Spleen (tissue), 11 donors: ENCODE data around the gene GRIK2. TPM values are rescaled to one million over a fixed set of nuclear protein-coding genes. Genes with fewer than 3 reads are reported as not detected.

Experiments
- DNase-seq: peaks from one replicate; pipeline ENCODE4 v3.0.0-alpha.2; 2020
- H3K27ac ChIP-seq, 8 donors: fragments of 200-600 bp; sonication (generic) in 7 of 8; 1 replicate in 4 of 8; 2 replicates in 4 of 8; pipeline versions ENCODE4 v1.5.0 to v1.8.0; 2016 to 2021; ENCODE audit warnings: inconsistent platforms in 4 of 8, mild to moderate bottlenecking in 4 of 8, moderate library complexity in 1 of 8
- H3K27me3 ChIP-seq, 7 donors: fragments of 200-600 bp; sonication (generic) in 6 of 7; replicated peaks in 1 of 7; 1 replicate in 4 of 7; 2 replicates in 3 of 7; pipeline versions ENCODE4 v1.5.0 to v1.8.0; 2016 to 2021; ENCODE audit warnings: inconsistent platforms in 3 of 7, mild to moderate bottlenecking in 1 of 7
- H3K36me3 ChIP-seq, 6 donors: fragments of 200-600 bp; sonication (generic) in 5 of 6; 1 replicate in 4 of 6; 2 replicates in 2 of 6; pipeline versions ENCODE4 v1.5.0 to v1.8.0; 2016 to 2021; ENCODE audit warnings: inconsistent platforms in 2 of 6
- H3K4me1 ChIP-seq, 6 donors: fragments of 200-600 bp; sonication (generic) in 5 of 6; 1 replicate in 3 of 6; 2 replicates in 3 of 6; pipeline versions ENCODE4 v1.5.0 to v1.8.0; 2016 to 2021; ENCODE audit warnings: inconsistent platforms in 3 of 6
- H3K4me3 ChIP-seq, 8 donors: fragments of 200-600 bp; sonication (generic) in 7 of 8; 1 replicate in 4 of 8; 2 replicates in 4 of 8; pipeline versions ENCODE4 v1.5.0 to v1.8.0; 2016 to 2021; ENCODE audit warnings: inconsistent platforms in 4 of 8, mild to moderate bottlenecking in 4 of 8, moderate library complexity in 2 of 8
- H3K9me3 ChIP-seq, 8 donors: fragments of 200-600 bp; sonication (generic) in 7 of 8; 1 replicate in 4 of 8; 2 replicates in 4 of 8; pipeline versions ENCODE4 v1.5.0 to v1.8.0; 2016 to 2021; ENCODE audit warnings: inconsistent platforms in 4 of 8
- POLR2A ChIP-seq, 3 donors: fragments of 450-650 bp; IDR thresholded peaks; one replicate each; pipeline ENCODE4 v1.5.1; 2017; ENCODE audit warnings: antibody characterized with exemption in 3 of 3, mild to moderate bottlenecking in 1 of 3
- POLR2AphosphoS5 ChIP-seq, 3 donors: sonication (generic); formaldehyde crosslinking; IDR thresholded peaks; one replicate each; pipeline ENCODE4 v1.5.1; 2017; ENCODE audit warnings: antibody characterized with exemption in 3 of 3
- WGBS, 5 donors: extraction: QIAGEN DNeasy Blood & Tissue Kit in 3 of 5; methylation state at CpG; one replicate each; pipeline versions ENCODE4 v1.1.5 to v1.1.7; 2013 to 2018; 5-methylcytosine and 5-hydroxymethylcytosine counted together
- intact Hi-C: fragments of 100-400 bp; cut with DNase I; formaldehyde crosslinking; loops from one replicate; pipeline ENCODE4 v1.15.0; 2023; ENCODE audit warnings: low total_unique reads
- polyA plus RNA-seq, 3 donors: library from polyadenylated mRNA; stranded (reverse); fragments of 200-250 nt; gene quantifications; one replicate each; pipeline ENCODE4 v1.2.1, GENCODE V29; 2013
- total RNA-seq, 7 donors: library from RNA; depleted of rRNA in 3 of 7; stranded (reverse); fragments of >200 nt in 3 of 7; fragmentation: NEBNext Ultra II Directional in 4 of 7; extraction: Animal tissue kit (Norgen Biotek cat#: 25700) in 4 of 7; gene quantifications; one replicate each; pipeline versions ENCODE4 v1.1.0 to v1.2.1, GENCODE V29; 2016 to 2021
- TF ChIP-seq, protein P1 (sequence below), 11 experiments: fragments of 200-600 bp in 7 of 11; fragments of 450-650 bp in 4 of 11; sonication (generic) in 4 of 11; IDR thresholded peaks in 8 of 11; conservative IDR thresholded peaks in 3 of 11; 1 replicate in 7 of 11; 2 replicates in 4 of 11; pipeline versions ENCODE4 v1.4.0 to v1.8.0; 2016 to 2021; ENCODE audit warnings: antibody characterized with exemption in 11 of 11, inconsistent platforms in 4 of 11, mild to moderate bottlenecking in 1 of 11
- donor health status: healthy with polysubstance abuse.
- donor health status: DM: no; HTN: no; CAD: no; lungs with moderate emphysema.
- donor health status: DM: no; HTN: no; CAD: no.
- donor health status: Bipolar disorder and iron deficiency.
- donor health status: healthy.
- donor health status: DM: no; HTN: no; CAD: no.
- donor health status: DM: yes; HTN: yes; CAD: no.

The GRIK2 gene
- total and polyA plus RNA-seq, 10 donors = 0.07 to 2.7 (median 0.89) TPM

DNA sequence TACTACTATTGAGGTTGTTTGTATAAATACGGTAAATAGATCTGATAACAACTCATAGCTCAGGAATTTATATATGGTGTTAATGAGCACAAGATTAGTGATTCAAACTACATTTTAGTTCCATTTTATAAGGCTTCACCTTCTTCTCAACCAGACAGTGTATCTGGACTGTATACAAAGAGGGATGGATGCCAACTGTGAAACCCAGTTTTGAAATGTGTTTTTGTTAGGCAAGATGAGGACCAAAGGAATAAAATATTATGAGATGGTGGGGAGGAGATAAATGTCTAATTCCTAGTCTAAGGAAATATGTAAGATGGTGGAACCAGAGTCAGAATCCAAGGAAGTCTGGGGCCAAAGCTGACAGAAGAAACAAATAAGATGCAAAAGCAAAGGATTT lies 329.0 kb downstream of the GRIK2 start:
- H3K36me3 ChIP-seq = no peaks in the 10 kb centered on the region
- intact Hi-C loops = no loop called here
- no peak overlapping the region for H3K27ac ChIP-seq
- DNase-seq = no peak
- WGBS, 5 donors = 93 to 98% (median 94%) methylated on average over 1 of the region's 1 CpG
- H3K27me3 ChIP-seq = no peaks in the 10 kb centered on the region
- no peaks in the 10 kb centered on the region for H3K9me3 ChIP-seq
- TF ChIP-seq POLR2AphosphoS5 (IDR thresholded peaks at IDR 0.05) (no peak), POLR2A (IDR thresholded peaks at IDR 0.05) (no peak)
- TF ChIP-seq, protein P1, sequence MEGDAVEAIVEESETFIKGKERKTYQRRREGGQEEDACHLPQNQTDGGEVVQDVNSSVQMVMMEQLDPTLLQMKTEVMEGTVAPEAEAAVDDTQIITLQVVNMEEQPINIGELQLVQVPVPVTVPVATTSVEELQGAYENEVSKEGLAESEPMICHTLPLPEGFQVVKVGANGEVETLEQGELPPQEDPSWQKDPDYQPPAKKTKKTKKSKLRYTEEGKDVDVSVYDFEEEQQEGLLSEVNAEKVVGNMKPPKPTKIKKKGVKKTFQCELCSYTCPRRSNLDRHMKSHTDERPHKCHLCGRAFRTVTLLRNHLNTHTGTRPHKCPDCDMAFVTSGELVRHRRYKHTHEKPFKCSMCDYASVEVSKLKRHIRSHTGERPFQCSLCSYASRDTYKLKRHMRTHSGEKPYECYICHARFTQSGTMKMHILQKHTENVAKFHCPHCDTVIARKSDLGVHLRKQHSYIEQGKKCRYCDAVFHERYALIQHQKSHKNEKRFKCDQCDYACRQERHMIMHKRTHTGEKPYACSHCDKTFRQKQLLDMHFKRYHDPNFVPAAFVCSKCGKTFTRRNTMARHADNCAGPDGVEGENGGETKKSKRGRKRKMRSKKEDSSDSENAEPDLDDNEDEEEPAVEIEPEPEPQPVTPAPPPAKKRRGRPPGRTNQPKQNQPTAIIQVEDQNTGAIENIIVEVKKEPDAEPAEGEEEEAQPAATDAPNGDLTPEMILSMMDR (IDR thresholded peaks at IDR 0.05 in 8 of 11, conservative IDR thresholded peaks at IDR 0.05 in 3 of 11) = no peak
- H3K4me3 ChIP-seq = no peak overlapping the region
- H3K4me1 ChIP-seq = no peaks in the 10 kb centered on the region

DNA sequence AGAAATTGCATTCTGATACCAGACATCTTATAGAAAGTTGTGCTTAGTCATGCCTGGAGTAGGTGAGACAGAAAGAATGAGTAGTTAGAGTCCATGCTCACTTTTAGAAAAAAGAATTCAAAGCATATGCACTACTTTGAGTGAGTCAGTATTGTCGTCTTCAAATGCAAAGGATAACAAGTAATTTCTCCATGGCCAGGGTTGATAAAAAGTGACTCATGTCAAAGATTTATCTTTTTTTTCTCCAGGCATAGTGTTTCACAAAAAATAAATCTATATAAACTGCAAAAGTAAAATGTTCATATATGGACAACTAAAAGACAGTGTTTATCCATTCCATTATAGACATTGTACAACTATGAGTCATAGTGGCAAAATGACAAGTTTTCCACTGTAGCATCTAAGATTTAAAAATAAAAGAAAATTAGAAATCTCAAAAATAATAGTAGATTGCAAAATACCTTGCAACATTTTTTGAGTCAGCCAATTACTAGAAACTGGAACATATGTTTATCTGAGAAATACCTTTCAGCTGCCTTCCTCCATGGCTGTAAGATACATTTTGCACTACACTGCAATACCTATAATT lies 329.6 kb downstream of the GRIK2 start:
- Histone ChIP-seq H3K4me3 (no peak overlapping the region), H3K4me1 (no peaks in the 10 kb centered on the region), H3K36me3 (no peaks in the 10 kb centered on the region), H3K27ac (no peak overlapping the region), H3K27me3 (no peaks in the 10 kb centered on the region), H3K9me3 (no peaks in the 10 kb centered on the region)
- WGBS, 5 donors = 67 to 97% (median 80%) methylated on average over 1 of the region's 1 CpG
- intact Hi-C loops = no loop called here
- TF ChIP-seq POLR2AphosphoS5 (IDR thresholded peaks at IDR 0.05) = no peak
- TF ChIP-seq, protein P1 (IDR thresholded peaks at IDR 0.05 in 8 of 11, conservative IDR thresholded peaks at IDR 0.05 in 3 of 11) = no peak
- no peak for TF ChIP-seq POLR2A (IDR thresholded peaks at IDR 0.05)
- DNase-seq = no peak

DNA sequence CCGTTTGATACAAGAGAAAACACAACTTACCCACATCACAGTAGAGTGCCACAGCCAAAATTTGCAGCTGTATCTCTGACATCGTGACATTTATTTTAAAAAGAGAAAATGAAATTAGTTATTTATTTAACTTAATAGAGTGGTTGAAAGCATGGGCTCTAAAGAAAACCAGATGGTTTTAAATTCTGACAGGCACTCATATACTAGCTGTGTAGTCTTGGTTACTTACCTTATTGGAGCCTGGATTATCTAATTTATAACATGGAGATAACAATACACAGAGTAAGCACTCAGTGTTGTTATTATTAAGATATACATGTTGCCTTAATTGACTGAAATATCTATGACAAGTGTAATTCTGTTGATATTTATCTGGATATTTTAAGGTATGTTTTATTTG lies 334.9 kb downstream of the GRIK2 start:
- WGBS, 5 donors = 79 to 94% (median 89%) methylated on average over 2 of the region's 2 CpGs

DNA sequence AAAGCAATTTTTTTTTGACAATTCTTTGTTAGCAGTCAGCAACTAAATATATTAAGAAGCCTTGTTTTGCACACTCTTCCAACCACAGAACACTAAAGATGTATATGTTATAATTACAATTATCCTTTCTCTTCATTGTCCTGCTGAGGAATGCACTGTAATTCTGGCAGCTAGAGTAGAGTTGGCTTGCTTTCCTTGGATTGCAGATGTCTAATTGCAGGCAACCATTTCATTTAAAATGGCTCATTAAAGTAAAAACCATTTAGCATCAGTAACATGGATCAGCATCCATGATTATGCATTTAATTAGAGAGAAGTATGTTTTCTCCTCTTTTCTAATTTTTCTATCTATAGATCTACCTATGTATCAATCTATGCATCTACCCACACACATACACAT lies 335.4 kb downstream of the GRIK2 start:
- Histone ChIP-seq H3K27me3 (no peaks in the 10 kb centered on the region), H3K4me1 (peaks cover 0 to 3% (median 0%) of the 10 kb centered on the region in 6 donors), H3K36me3 (no peaks in the 10 kb centered on the region), H3K4me3 (no peak overlapping the region), H3K27ac (no peak overlapping the region), H3K9me3 (no peaks in the 10 kb centered on the region)
- DNase-seq = no peak
- no peak for TF ChIP-seq POLR2AphosphoS5 (IDR thresholded peaks at IDR 0.05)
- TF ChIP-seq, protein P1 (IDR thresholded peaks at IDR 0.05 in 8 of 11, conservative IDR thresholded peaks at IDR 0.05 in 3 of 11) = no peak
- intact Hi-C loops = no loop called here

More for the DNA sequence above, 334.9 kb downstream of the GRIK2 start:
- Histone ChIP-seq H3K27me3 (no peaks in the 10 kb centered on the region), H3K4me1 (peaks cover 0 to 3% (median 0%) of the 10 kb centered on the region in 6 donors), H3K4me3 (no peak overlapping the region), H3K36me3 (no peaks in the 10 kb centered on the region), H3K9me3 (no peaks in the 10 kb centered on the region), H3K27ac (no peak overlapping the region)
- TF ChIP-seq, protein P1 (IDR thresholded peaks at IDR 0.05 in 8 of 11, conservative IDR thresholded peaks at IDR 0.05 in 3 of 11) = no peak
- no peak for TF ChIP-seq POLR2A (IDR thresholded peaks at IDR 0.05)
- TF ChIP-seq POLR2AphosphoS5 (IDR thresholded peaks at IDR 0.05) = no peak
- intact Hi-C loops = no loop called here
- no peak for DNase-seq
